ENCODE results near the gene ZDHHC11.
"Not testable (repeated sequence)": the region's sequence is repeated elsewhere in the genome, so short reads cannot be mapped to it uniquely, and the experiment has no call there.

DNA sequence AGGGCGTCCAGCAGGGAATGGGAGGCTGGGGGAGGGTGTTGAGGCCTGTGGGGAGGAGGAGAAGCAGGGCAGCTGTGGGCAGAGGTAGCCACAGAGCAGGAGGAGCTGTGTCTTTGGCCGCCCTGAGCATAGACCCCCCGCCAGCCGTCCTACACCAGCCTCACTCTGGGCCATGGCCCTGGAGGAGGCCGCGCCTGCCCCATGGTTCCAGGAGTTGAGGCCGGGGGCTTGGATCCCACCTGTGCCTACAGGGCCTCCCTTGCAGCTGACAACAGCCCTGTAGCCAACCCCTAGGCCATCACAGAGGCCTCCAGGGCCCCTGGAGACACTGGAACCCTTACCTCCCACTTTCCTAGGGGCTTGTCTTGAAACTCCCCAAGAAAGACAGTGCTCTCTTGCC, 3.0 kb downstream of the ZDHHC11 start:
- not testable (repeated sequence) for TF ChIP-seq POLR2A (IDR thresholded peaks at IDR 0.05)
- TF ChIP-seq, protein P1, sequence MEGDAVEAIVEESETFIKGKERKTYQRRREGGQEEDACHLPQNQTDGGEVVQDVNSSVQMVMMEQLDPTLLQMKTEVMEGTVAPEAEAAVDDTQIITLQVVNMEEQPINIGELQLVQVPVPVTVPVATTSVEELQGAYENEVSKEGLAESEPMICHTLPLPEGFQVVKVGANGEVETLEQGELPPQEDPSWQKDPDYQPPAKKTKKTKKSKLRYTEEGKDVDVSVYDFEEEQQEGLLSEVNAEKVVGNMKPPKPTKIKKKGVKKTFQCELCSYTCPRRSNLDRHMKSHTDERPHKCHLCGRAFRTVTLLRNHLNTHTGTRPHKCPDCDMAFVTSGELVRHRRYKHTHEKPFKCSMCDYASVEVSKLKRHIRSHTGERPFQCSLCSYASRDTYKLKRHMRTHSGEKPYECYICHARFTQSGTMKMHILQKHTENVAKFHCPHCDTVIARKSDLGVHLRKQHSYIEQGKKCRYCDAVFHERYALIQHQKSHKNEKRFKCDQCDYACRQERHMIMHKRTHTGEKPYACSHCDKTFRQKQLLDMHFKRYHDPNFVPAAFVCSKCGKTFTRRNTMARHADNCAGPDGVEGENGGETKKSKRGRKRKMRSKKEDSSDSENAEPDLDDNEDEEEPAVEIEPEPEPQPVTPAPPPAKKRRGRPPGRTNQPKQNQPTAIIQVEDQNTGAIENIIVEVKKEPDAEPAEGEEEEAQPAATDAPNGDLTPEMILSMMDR (IDR thresholded peaks at IDR 0.05) = not testable (repeated sequence)
